IPS-18a (cell line): ENCODE data around the gene DNAJC11.

Source experiments
- H3K27ac ChIP-seq: one replicate; pipeline ENCODE4 v1.5.1; 2013; ENCODE audit warnings: low read length
- H3K27me3 ChIP-seq: one replicate; pipeline ENCODE4 v1.6.1; 2013; ENCODE audit warnings: mild to moderate bottlenecking, low read length; ENCODE audit not compliant: control insufficient read depth, insufficient read depth
- H3K36me3 ChIP-seq: one replicate; pipeline ENCODE4 v1.6.1; 2013; ENCODE audit warnings: low read depth, low read length; ENCODE audit not compliant: control insufficient read depth
- H3K4me1 ChIP-seq: one replicate; pipeline ENCODE4 v1.6.1; 2013; ENCODE audit warnings: low read depth, low read length; ENCODE audit not compliant: control insufficient read depth
- H3K4me3 ChIP-seq: one replicate; pipeline ENCODE4 v1.5.1; 2013; ENCODE audit warnings: low read length
- H3K9ac ChIP-seq: one replicate; pipeline ENCODE4 v1.6.1; 2013; ENCODE audit warnings: mild to moderate bottlenecking, low read length, moderate library complexity
- H3K9me3 ChIP-seq: one replicate; pipeline ENCODE4 v1.6.1; 2013; ENCODE audit warnings: low read depth, low read length; ENCODE audit not compliant: control insufficient read depth

DNAJC11 gene

GRCh38 chr1:6592865-6593593, 108.6 kb downstream of the DNAJC11 start:
- Histone ChIP-seq H3K36me3 (peaks cover 67% of the 10 kb centered on the region), H3K9ac (no peak overlapping the region), H3K27ac (no peak overlapping the region), H3K4me3 (no peak overlapping the region), H3K4me1 (no peaks in the 10 kb centered on the region), H3K27me3 (no peaks in the 10 kb centered on the region), H3K9me3 (no peaks in the 10 kb centered on the region)

- H3K27ac ChIP-seq: no peak overlapping the region
- no peaks in the 10 kb centered on the region for H3K27me3 ChIP-seq
- no peaks in the 10 kb centered on the region for H3K4me1 ChIP-seq
- no peak overlapping the region for H3K9ac ChIP-seq
- H3K4me3 ChIP-seq: no peak overlapping the region
- no peaks in the 10 kb centered on the region for H3K9me3 ChIP-seq
- H3K36me3 ChIP-seq: peaks cover 64% of the 10 kb centered on the region
These were observed 109.2 kb downstream of the DNAJC11 start for GRCh38 chr1:6592441-6592840.

GRCh38 chr1:6591644-6592043, 110.0 kb downstream of the DNAJC11 start:
- H3K36me3 ChIP-seq: peaks cover 56% of the 10 kb centered on the region
- H3K4me1 ChIP-seq: no peaks in the 10 kb centered on the region
- no peak overlapping the region for H3K27ac ChIP-seq
- H3K4me3 ChIP-seq: no peak overlapping the region
- H3K9ac ChIP-seq: no peak overlapping the region
- H3K9me3 ChIP-seq: no peaks in the 10 kb centered on the region
- no peaks in the 10 kb centered on the region for H3K27me3 ChIP-seq

- Histone ChIP-seq H3K9ac (no peak overlapping the region), H3K36me3 (peaks cover 52% of the 10 kb centered on the region), H3K9me3 (no peaks in the 10 kb centered on the region), H3K27me3 (no peaks in the 10 kb centered on the region), H3K27ac (no peak overlapping the region), H3K4me1 (no peaks in the 10 kb centered on the region), H3K4me3 (no peak overlapping the region)
These were observed 110.4 kb downstream of the DNAJC11 start for GRCh38 chr1:6591222-6591621.

- Histone ChIP-seq H3K36me3 (peaks cover 42% of the 10 kb centered on the region), H3K27ac (no peak overlapping the region), H3K27me3 (no peaks in the 10 kb centered on the region), H3K9ac (no peak overlapping the region), H3K4me3 (no peak overlapping the region), H3K4me1 (no peaks in the 10 kb centered on the region), H3K9me3 (no peaks in the 10 kb centered on the region)
These were observed 111.6 kb downstream of the DNAJC11 start for GRCh38 chr1:6590046-6590445.

GRCh38 chr1:6588893-6589520, 112.6 kb downstream of the DNAJC11 start:
- no peaks in the 10 kb centered on the region for H3K27me3 ChIP-seq
- H3K9me3 ChIP-seq: no peaks in the 10 kb centered on the region
- no peak overlapping the region for H3K27ac ChIP-seq
- H3K36me3 ChIP-seq: peaks cover 36% of the 10 kb centered on the region
- H3K4me1 ChIP-seq: no peaks in the 10 kb centered on the region
- no peak overlapping the region for H3K9ac ChIP-seq
- no peak overlapping the region for H3K4me3 ChIP-seq

GRCh38 chr1:6588128-6588892, 113.3 kb downstream of the DNAJC11 start:
- Histone ChIP-seq H3K27me3 (no peaks in the 10 kb centered on the region), H3K27ac (no peak overlapping the region), H3K36me3 (peaks cover 32% of the 10 kb centered on the region), H3K9ac (no peak overlapping the region), H3K9me3 (no peaks in the 10 kb centered on the region), H3K4me3 (no peak overlapping the region), H3K4me1 (no peaks in the 10 kb centered on the region)

GRCh38 chr1:6587261-6588005, 114.2 kb downstream of the DNAJC11 start:
- Histone ChIP-seq H3K9ac (no peak overlapping the region), H3K4me3 (no peak overlapping the region), H3K36me3 (peaks cover 28% of the 10 kb centered on the region), H3K27me3 (no peaks in the 10 kb centered on the region), H3K9me3 (no peaks in the 10 kb centered on the region), H3K4me1 (no peaks in the 10 kb centered on the region), H3K27ac (no peak overlapping the region)

GRCh38 chr1:6586404-6586816, 115.2 kb downstream of the DNAJC11 start:
- Histone ChIP-seq H3K9me3 (no peaks in the 10 kb centered on the region), H3K27me3 (no peaks in the 10 kb centered on the region), H3K36me3 (peaks cover 22% of the 10 kb centered on the region), H3K4me3 (no peak overlapping the region), H3K27ac (no peak overlapping the region), H3K4me1 (no peaks in the 10 kb centered on the region), H3K9ac (no peak overlapping the region)

GRCh38 chr1:6585841-6586240, 115.8 kb downstream of the DNAJC11 start:
- H3K27ac ChIP-seq: no peak overlapping the region
- H3K4me3 ChIP-seq: no peak overlapping the region
- peaks cover under 1% of the 10 kb centered on the region for H3K4me1 ChIP-seq
- H3K36me3 ChIP-seq: peaks cover 22% of the 10 kb centered on the region
- H3K9ac ChIP-seq: no peak overlapping the region
- H3K27me3 ChIP-seq: no peaks in the 10 kb centered on the region
- no peaks in the 10 kb centered on the region for H3K9me3 ChIP-seq

- no peak overlapping the region for H3K4me3 ChIP-seq
These were observed 116.4 kb downstream of the DNAJC11 start for GRCh38 chr1:6585081-6585722.

More at GRCh38 chr1:6585081-6585722, 116.4 kb downstream of the DNAJC11 start:
- H3K9ac ChIP-seq: no peak overlapping the region
- peaks cover 5% of the 10 kb centered on the region for H3K4me1 ChIP-seq
- peaks cover 18% of the 10 kb centered on the region for H3K36me3 ChIP-seq
- H3K9me3 ChIP-seq: no peaks in the 10 kb centered on the region
- no peak overlapping the region for H3K27ac ChIP-seq
- no peaks in the 10 kb centered on the region for H3K27me3 ChIP-seq
